ENCODE results near the gene MAPK8.

Gene MAPK8

GRCh38 chr10:48468130-48468790, 161.8 kb downstream of the MAPK8 start:
- no peaks in the 10 kb centered on the region for H3K27me3 Mint-ChIP-seq (ENCODE audit: low read depth)

GRCh38 chr10:48468866-48469511, 162.5 kb downstream of the MAPK8 start:
- Mint-ChIP-seq H3K9me3 (no peaks in the 10 kb centered on the region), H3K36me3 (ENCODE audit: low read depth) (no peaks in the 10 kb centered on the region), H3K27ac (no peak overlapping the region), H3K4me3 (no peak overlapping the region), H3K27me3 (ENCODE audit: low read depth) (no peaks in the 10 kb centered on the region), H3K4me1 (ENCODE audit: low read depth) (peaks cover 3% of the 10 kb centered on the region)
- no peak for DNase-seq (ENCODE audit: low spot score)

More at GRCh38 chr10:48468130-48468790, 161.8 kb downstream of the MAPK8 start:
- Mint-ChIP-seq H3K27ac (no peak overlapping the region), H3K4me1 (ENCODE audit: low read depth) (peaks cover 3% of the 10 kb centered on the region), H3K9me3 (no peaks in the 10 kb centered on the region), H3K36me3 (ENCODE audit: low read depth) (no peaks in the 10 kb centered on the region), H3K4me3 (no peak overlapping the region)
- no peak for DNase-seq (ENCODE audit: low spot score)

- Mint-ChIP-seq H3K4me3 (no peak overlapping the region), H3K27me3 (ENCODE audit: low read depth) (no peaks in the 10 kb centered on the region), H3K9me3 (no peaks in the 10 kb centered on the region), H3K27ac (no peak overlapping the region), H3K4me1 (ENCODE audit: low read depth) (peaks cover 3% of the 10 kb centered on the region), H3K36me3 (ENCODE audit: low read depth) (no peaks in the 10 kb centered on the region)
- no peak for DNase-seq (ENCODE audit: low spot score)
Measured at GRCh38 chr10:48469516-48470020, 163.1 kb downstream of the MAPK8 start.

GRCh38 chr10:48470115-48470892, 163.8 kb downstream of the MAPK8 start:
- peaks cover 3% of the 10 kb centered on the region for H3K4me1 Mint-ChIP-seq (ENCODE audit: low read depth)
- DNase-seq (ENCODE audit: low spot score): no peak
- H3K9me3 Mint-ChIP-seq: no peaks in the 10 kb centered on the region
- H3K4me3 Mint-ChIP-seq: no peak overlapping the region
- H3K27me3 Mint-ChIP-seq (ENCODE audit: low read depth): peaks cover 5% of the 10 kb centered on the region
- H3K27ac Mint-ChIP-seq: no peak overlapping the region
- H3K36me3 Mint-ChIP-seq (ENCODE audit: low read depth): no peaks in the 10 kb centered on the region

- peaks cover 3% of the 10 kb centered on the region for H3K4me1 Mint-ChIP-seq (ENCODE audit: low read depth)
- no peaks in the 10 kb centered on the region for H3K9me3 Mint-ChIP-seq
- peaks cover 10% of the 10 kb centered on the region for H3K27me3 Mint-ChIP-seq (ENCODE audit: low read depth)
- H3K36me3 Mint-ChIP-seq (ENCODE audit: low read depth): no peaks in the 10 kb centered on the region
- DNase-seq (ENCODE audit: low spot score): no peak
- H3K4me3 Mint-ChIP-seq: no peak overlapping the region
- no peak overlapping the region for H3K27ac Mint-ChIP-seq
Measured at GRCh38 chr10:48470893-48471805, 164.7 kb downstream of the MAPK8 start.

GRCh38 chr10:48472501-48473069, 166.1 kb downstream of the MAPK8 start:
- Mint-ChIP-seq H3K4me1 (ENCODE audit: low read depth) (peaks cover 3% of the 10 kb centered on the region), H3K4me3 (no peak overlapping the region), H3K36me3 (ENCODE audit: low read depth) (no peaks in the 10 kb centered on the region), H3K27me3 (ENCODE audit: low read depth) (peaks cover 13% of the 10 kb centered on the region), H3K27ac (no peak overlapping the region), H3K9me3 (no peaks in the 10 kb centered on the region)
- no peak for DNase-seq (ENCODE audit: low spot score)

GRCh38 chr10:48473704-48474103, 167.2 kb downstream of the MAPK8 start:
- H3K9me3 Mint-ChIP-seq: no peaks in the 10 kb centered on the region
- no peaks in the 10 kb centered on the region for H3K4me1 Mint-ChIP-seq (ENCODE audit: low read depth)
- H3K36me3 Mint-ChIP-seq (ENCODE audit: low read depth): no peaks in the 10 kb centered on the region
- H3K27ac Mint-ChIP-seq: no peak overlapping the region
- H3K27me3 Mint-ChIP-seq (ENCODE audit: low read depth): peaks cover 18% of the 10 kb centered on the region
- DNase-seq (ENCODE audit: low spot score): no peak
- H3K4me3 Mint-ChIP-seq: no peak overlapping the region

- Mint-ChIP-seq H3K36me3 (ENCODE audit: low read depth) (no peaks in the 10 kb centered on the region), H3K4me1 (ENCODE audit: low read depth) (no peaks in the 10 kb centered on the region), H3K9me3 (no peaks in the 10 kb centered on the region), H3K4me3 (no peak overlapping the region), H3K27me3 (ENCODE audit: low read depth) (peaks cover 21% of the 10 kb centered on the region), H3K27ac (no peak overlapping the region)
- no peak for DNase-seq (ENCODE audit: low spot score)
Measured at GRCh38 chr10:48474765-48475365, 168.4 kb downstream of the MAPK8 start.

GRCh38 chr10:48475943-48476278, 169.4 kb downstream of the MAPK8 start:
- Mint-ChIP-seq H3K36me3 (ENCODE audit: low read depth) (no peaks in the 10 kb centered on the region), H3K4me1 (ENCODE audit: low read depth) (no peaks in the 10 kb centered on the region), H3K27ac (no peak overlapping the region), H3K9me3 (no peaks in the 10 kb centered on the region), H3K4me3 (no peak overlapping the region), H3K27me3 (ENCODE audit: low read depth) (peaks cover 24% of the 10 kb centered on the region)
- DNase-seq (ENCODE audit: low spot score): no peak

GRCh38 chr10:48476279-48476982, 170.0 kb downstream of the MAPK8 start:
- DNase-seq (ENCODE audit: low spot score): no peak
- Mint-ChIP-seq H3K27me3 (ENCODE audit: low read depth) (peaks cover 24% of the 10 kb centered on the region), H3K4me3 (no peak overlapping the region), H3K9me3 (no peaks in the 10 kb centered on the region), H3K36me3 (ENCODE audit: low read depth) (no peaks in the 10 kb centered on the region), H3K4me1 (ENCODE audit: low read depth) (no peaks in the 10 kb centered on the region), H3K27ac (no peak overlapping the region)

- H3K4me3 Mint-ChIP-seq: no peak overlapping the region
- H3K27ac Mint-ChIP-seq: no peak overlapping the region
- peaks cover 27% of the 10 kb centered on the region for H3K27me3 Mint-ChIP-seq (ENCODE audit: low read depth)
- H3K36me3 Mint-ChIP-seq (ENCODE audit: low read depth): no peaks in the 10 kb centered on the region
- H3K4me1 Mint-ChIP-seq (ENCODE audit: low read depth): no peaks in the 10 kb centered on the region
- no peak for DNase-seq (ENCODE audit: low spot score)
- H3K9me3 Mint-ChIP-seq: no peaks in the 10 kb centered on the region
Measured at GRCh38 chr10:48477141-48477540, 170.7 kb downstream of the MAPK8 start.

GRCh38 chr10:48477616-48478015, 171.1 kb downstream of the MAPK8 start:
- DNase-seq (ENCODE audit: low spot score): no peak
- Mint-ChIP-seq H3K4me3 (no peak overlapping the region), H3K36me3 (ENCODE audit: low read depth) (no peaks in the 10 kb centered on the region), H3K9me3 (no peaks in the 10 kb centered on the region), H3K27ac (no peak overlapping the region), H3K4me1 (ENCODE audit: low read depth) (no peaks in the 10 kb centered on the region), H3K27me3 (ENCODE audit: low read depth) (peaks cover 30% of the 10 kb centered on the region)
